Measurements from ENCODE around the gene ING4.

The ING4 gene

GRCh38 chr12:6639151-6639801 lies 23.6 kb downstream of the ING4 start:
- no peaks in the 10 kb centered on the region for H3K27me3 ChIP-seq
- peak overlapping the region; percentile 45 to 74 (median 67) for H3K9ac ChIP-seq
- peak overlapping the region; percentile 5 to 47 (median 32); a peak in 12 of 20 replicates for H3K4me3 ChIP-seq
- peaks cover 0 to 33% (median 22%) of the 10 kb centered on the region in 11 experiments; a peak in 16 of 22 replicates for H3K9me3 ChIP-seq (replicated peaks in 1 of 11)
- H3K36me3 ChIP-seq: peaks cover 0 to 12% (median 0%) of the 10 kb centered on the region in 11 experiments; a peak in 3 of 22 replicates
- H3K27ac ChIP-seq: peak overlapping the region; percentile 66 to 94 (median 80)
- peaks cover 69 to 98% (median 80%) of the 10 kb centered on the region in 10 experiments for H3K4me1 ChIP-seq
- H4K20me1 ChIP-seq: no peaks in the 10 kb centered on the region
- TF ChIP-seq Cebpa-rat (IDR thresholded peaks at IDR 0.05): no peak
- H3K4me2 ChIP-seq: peak overlapping the region; percentile 89 to 100 (median 96)

DNA sequence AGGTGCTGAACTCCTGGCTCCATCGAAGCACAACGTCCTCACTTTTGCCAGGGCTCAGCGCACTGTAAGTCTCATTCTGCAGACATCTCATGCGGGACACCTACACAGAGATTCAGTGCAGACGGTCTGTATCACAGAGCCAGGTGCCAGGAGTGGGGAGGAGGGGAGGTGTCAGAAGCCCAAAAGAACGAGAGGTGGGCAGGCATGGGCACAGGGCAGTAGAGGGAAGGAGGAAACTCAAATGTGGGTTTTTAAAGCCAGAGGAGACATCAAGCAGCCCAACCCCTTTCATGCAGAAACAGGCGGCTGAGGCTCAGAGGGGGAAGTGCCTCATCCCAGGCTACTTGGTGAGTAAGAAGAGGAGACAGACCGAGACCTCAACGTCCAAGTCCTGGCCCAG lies 24.6 kb downstream of the ING4 start:
- peak overlapping the region; percentile 12 to 47 (median 32); a peak in 9 of 20 replicates for H3K4me3 ChIP-seq
- H4K20me1 ChIP-seq: no peaks in the 10 kb centered on the region
- TF ChIP-seq Cebpa-rat (IDR thresholded peaks at IDR 0.05): no peak
- H3K36me3 ChIP-seq: peaks cover 0 to 7% (median 0%) of the 10 kb centered on the region in 11 experiments; a peak in 1 of 22 replicates
- peak overlapping the region; percentile 45 to 74 (median 67); a peak in 20 of 22 replicates for H3K9ac ChIP-seq
- H3K27me3 ChIP-seq: no peaks in the 10 kb centered on the region
- peaks cover 0 to 23% (median 14%) of the 10 kb centered on the region in 11 experiments; a peak in 16 of 22 replicates for H3K9me3 ChIP-seq (replicated peaks in 1 of 11)
- H3K4me1 ChIP-seq: peaks cover 70 to 100% (median 80%) of the 10 kb centered on the region in 10 experiments
- H3K4me2 ChIP-seq: peak overlapping the region; percentile 89 to 100 (median 96)
- peak overlapping the region; percentile 66 to 94 (median 80) for H3K27ac ChIP-seq

- Histone ChIP-seq H3K4me3 (peak within 1 kb of the TSS; percentile 35 to 59 (median 50); a peak in 18 of 20 replicates), H3K9me3 (replicated peaks in 1 of 11) (peaks cover 0 to 4% (median 0%) of the 10 kb centered on the region in 11 experiments; a peak in 1 of 22 replicates), H4K20me1 (no peaks in the 10 kb centered on the region), H3K27me3 (no peaks in the 10 kb centered on the region), H3K27ac (peak within 1 kb of the TSS; percentile 64 to 96 (median 86)), H3K9ac (peak within 1 kb of the TSS; percentile 56 to 86 (median 69)), H3K4me1 (peaks cover 89 to 100% (median 97%) of the 10 kb centered on the region in 10 experiments), H3K4me2 (peak within 1 kb of the TSS; percentile 89 to 100 (median 96)), H3K36me3 (no peaks in the 10 kb centered on the region)
- TF ChIP-seq Cebpa-rat (IDR thresholded peaks at IDR 0.05): no peak
Observed at GRCh38 chr12:6635856-6636531, 26.9 kb downstream of the ING4 start, which contains the start of gene LPAR5. Gene LPAR5 (minus strand): TSS chr12:6635959. CDS start chr12:6621248, 14,711 bp downstream.

DNA sequence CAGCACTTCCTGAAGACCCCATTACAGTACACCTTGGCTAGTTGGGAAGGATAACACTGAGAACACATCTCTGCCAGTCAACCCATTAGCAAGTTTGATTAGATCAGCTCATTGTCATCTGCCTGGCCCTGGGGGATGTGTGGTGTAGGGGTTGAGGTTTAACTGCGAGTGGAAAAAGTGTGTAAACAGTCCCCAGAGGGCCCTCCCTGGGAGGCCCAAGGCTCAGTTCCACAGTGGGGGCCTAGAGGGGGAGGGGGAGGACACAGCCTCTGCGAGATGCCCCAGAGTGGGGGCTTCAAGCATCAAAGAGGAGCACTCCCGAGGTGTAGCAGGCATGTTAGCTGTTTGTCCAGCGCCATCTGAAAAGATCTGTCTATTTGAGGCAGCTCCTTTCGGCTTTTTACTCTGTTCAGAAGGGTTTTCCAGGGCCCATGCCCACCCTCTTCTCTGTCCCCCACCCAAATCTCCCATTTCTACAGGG lies 27.5 kb downstream of the ING4 start:
- Histone ChIP-seq H3K4me2 (peak overlapping the region; percentile 89 to 100 (median 96)), H3K9me3 (replicated peaks in 1 of 11) (no peaks in the 10 kb centered on the region), H3K4me1 (peaks cover 95 to 100% (median 100%) of the 10 kb centered on the region in 10 experiments), H4K20me1 (no peaks in the 10 kb centered on the region), H3K27ac (peak overlapping the region; percentile 64 to 96 (median 86)), H3K27me3 (no peaks in the 10 kb centered on the region), H3K9ac (peak overlapping the region; percentile 56 to 86 (median 69)), H3K4me3 (peak overlapping the region; percentile 35 to 59 (median 50); a peak in 18 of 20 replicates), H3K36me3 (no peaks in the 10 kb centered on the region)
- no peak for TF ChIP-seq Cebpa-rat (IDR thresholded peaks at IDR 0.05)

DNA sequence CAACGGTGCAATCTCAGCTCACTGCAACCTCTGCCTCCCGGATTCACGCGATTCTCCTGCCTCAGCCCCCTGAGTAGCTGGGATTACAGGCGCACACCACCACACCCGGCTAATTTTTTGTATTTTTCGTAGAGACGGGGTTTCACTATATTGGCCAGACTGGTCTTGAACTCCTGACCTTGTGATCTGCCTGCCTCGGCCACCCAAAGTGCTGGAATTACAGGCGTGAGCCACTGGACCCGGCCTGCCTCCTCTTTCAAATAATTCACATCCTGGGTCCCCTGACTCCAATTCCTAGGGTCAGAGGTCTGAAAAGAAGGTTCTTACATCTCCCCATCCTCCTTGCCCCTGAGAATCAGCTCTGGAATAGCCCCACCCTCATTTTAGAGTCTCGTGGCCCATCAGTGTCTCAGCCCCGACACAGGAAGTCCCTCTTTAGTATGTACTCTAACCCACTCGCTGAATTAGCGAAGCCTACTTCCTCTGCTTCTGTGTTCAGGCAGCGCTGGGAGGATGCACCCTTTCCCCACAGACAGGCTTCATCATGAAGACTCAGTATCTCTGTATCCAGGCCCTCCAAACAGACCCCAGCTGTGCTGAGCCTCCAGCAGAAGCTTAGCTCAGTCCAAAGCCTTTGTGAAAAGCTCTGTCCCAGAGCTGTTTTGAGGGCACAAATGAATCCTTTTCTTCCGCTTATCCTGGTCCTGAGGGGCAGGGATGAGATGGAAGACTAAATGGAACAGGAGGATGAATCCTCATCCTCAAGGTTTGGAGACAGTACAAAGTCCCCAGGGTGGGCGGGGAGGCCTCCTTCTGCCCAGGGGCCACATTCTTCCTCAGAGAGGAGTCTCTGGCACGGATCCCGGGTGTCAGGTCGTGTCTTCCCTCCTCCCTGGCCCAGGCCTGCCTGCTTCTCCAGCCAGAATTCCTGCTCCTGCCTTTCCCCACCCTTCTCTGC lies 30.6 kb downstream of the ING4 start:
- no peaks in the 10 kb centered on the region for H3K27me3 ChIP-seq
- peak overlapping the region; percentile 72 to 86 (median 80) for H3K9ac ChIP-seq
- peak overlapping the region; percentile 68 to 96 (median 86) for H3K27ac ChIP-seq
- H4K20me1 ChIP-seq: 0 out of 22 replicates have a peak, but pooled peaks cover 0 to under 1% (median 0%) of the 10 kb centered on the region in 11 experiments
- no peaks in the 10 kb centered on the region for H3K9me3 ChIP-seq (replicated peaks in 1 of 11)
- H3K4me1 ChIP-seq: peaks cover 96 to 100% (median 99%) of the 10 kb centered on the region in 10 experiments
- no peak for TF ChIP-seq Cebpa-rat (IDR thresholded peaks at IDR 0.05)
- peak overlapping the region; percentile 89 to 100 (median 96) for H3K4me2 ChIP-seq
- peak overlapping the region; percentile 50 to 69 (median 60) for H3K4me3 ChIP-seq
- no peaks in the 10 kb centered on the region; a peak in 1 of 22 replicates for H3K36me3 ChIP-seq

- peaks cover 0 to 7% (median 0%) of the 10 kb centered on the region in 11 experiments; a peak in 2 of 22 replicates for H4K20me1 ChIP-seq
- peaks cover 96 to 100% (median 99%) of the 10 kb centered on the region in 10 experiments for H3K4me1 ChIP-seq
- peak overlapping the region; percentile 50 to 69 (median 60) for H3K4me3 ChIP-seq
- no peaks in the 10 kb centered on the region; a peak in 1 of 22 replicates for H3K36me3 ChIP-seq
- TF ChIP-seq Cebpa-rat (IDR thresholded peaks at IDR 0.05): no peak
- H3K4me2 ChIP-seq: peak overlapping the region; percentile 89 to 100 (median 96)
- peak overlapping the region; percentile 68 to 96 (median 86) for H3K27ac ChIP-seq
- H3K27me3 ChIP-seq: no peaks in the 10 kb centered on the region
- H3K9ac ChIP-seq: peak overlapping the region; percentile 72 to 86 (median 80)
- no peaks in the 10 kb centered on the region for H3K9me3 ChIP-seq (replicated peaks in 1 of 11)
Observed at GRCh38 chr12:6631549-6631961, 31.4 kb downstream of the ING4 start.

GRCh38 chr12:6630736-6631135 lies 32.2 kb downstream of the ING4 start:
- peak overlapping the region; percentile 89 to 100 (median 96) for H3K4me2 ChIP-seq
- H3K4me1 ChIP-seq: peaks cover 96 to 100% (median 99%) of the 10 kb centered on the region in 10 experiments
- no peaks in the 10 kb centered on the region for H3K27me3 ChIP-seq
- H4K20me1 ChIP-seq: peaks cover 0 to 9% (median 0%) of the 10 kb centered on the region in 11 experiments; a peak in 2 of 22 replicates
- H3K36me3 ChIP-seq: peaks cover 0 to 5% (median 0%) of the 10 kb centered on the region in 11 experiments; a peak in 4 of 22 replicates
- H3K4me3 ChIP-seq: peak overlapping the region; percentile 50 to 69 (median 60)
- H3K27ac ChIP-seq: peak overlapping the region; percentile 68 to 96 (median 86); a peak in 21 of 22 replicates
- no peak for TF ChIP-seq Cebpa-rat (IDR thresholded peaks at IDR 0.05)
- H3K9ac ChIP-seq: peak overlapping the region; percentile 72 to 86 (median 80)
- H3K9me3 ChIP-seq (replicated peaks in 1 of 11): no peaks in the 10 kb centered on the region

All from BLaER1 treated with 17β-estradiol and CSF1 and Interleukin-3, amounts not matched to agents 10 nM and 100 nM (cell line).